Measurements from ENCODE around the gene AATK.
A peak's percentile ranks its signal among the peaks of the same experiment; 100 is the strongest.

Gene AATK

DNA sequence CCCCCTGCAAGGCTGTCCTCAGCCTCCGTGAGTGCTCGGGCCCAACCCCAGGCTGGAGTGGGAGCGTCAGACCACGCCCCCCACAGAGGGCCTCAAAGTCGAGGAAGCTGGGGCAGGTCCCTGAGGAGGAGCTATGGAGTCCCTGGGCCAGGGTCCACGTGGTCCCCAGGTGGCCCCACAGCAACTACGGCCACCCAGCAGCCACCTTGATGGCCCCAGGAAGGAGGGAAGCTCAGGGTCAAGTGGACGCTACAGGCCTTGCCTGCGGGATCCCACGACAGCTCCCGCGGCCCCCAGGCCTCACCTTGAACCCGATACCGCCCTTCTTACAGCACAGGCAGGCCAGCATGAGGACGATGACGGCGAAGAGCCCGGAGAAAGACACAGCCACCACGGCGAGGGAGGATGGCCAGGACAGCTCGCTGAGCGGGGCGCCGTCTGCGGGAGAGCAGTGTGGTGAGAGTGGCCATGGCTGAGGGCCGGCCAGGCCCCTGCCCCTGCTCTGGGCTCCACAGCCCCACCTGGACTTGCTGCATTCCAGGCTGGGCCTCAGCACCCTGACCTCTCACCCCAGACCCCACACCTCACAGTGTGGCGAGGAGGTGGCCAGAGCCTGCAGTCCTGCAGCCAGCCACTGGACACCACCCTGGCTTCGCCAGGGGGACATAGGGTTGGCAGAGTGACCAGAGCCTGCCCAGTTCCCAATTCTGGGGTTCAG is 31.8 kb downstream of the AATK start:
- no peak overlapping the region for H3K4me3 ChIP-seq (ENCODE audit: low read depth, low read length)
- no peak for DNase-seq (ENCODE audit: low read depth)

- no peak for DNase-seq (ENCODE audit: low read depth)
- H3K4me3 ChIP-seq (ENCODE audit: low read depth, low read length): no peak overlapping the region
Observed at GRCh38 chr17:81132770-81133723, 33.0 kb downstream of the AATK start.

DNA sequence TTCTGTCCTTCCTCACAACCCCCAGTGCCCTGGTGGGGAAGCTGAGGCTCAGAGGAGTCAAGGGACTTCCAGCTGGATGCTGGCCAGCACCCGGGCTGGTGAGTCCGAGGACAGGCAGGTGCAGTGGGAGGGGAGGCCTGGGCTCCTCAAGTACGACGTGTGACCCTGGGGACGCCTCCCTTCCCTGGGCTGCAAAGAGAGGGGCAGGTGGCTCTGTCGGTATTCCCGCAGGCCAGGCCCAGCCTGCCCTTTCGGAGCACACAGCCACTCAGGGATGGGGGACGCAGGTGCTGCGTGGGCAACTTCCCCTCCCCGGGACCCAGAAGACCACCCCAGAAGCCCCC is 33.9 kb downstream of the AATK start:
- no peak for DNase-seq (ENCODE audit: low read depth)
- H3K4me3 ChIP-seq (ENCODE audit: low read depth, low read length): no peak overlapping the region

GRCh38 chr17:81131486-81132196 is 34.4 kb downstream of the AATK start:
- no peak overlapping the region for H3K4me3 ChIP-seq (ENCODE audit: low read depth, low read length)
- no peak for DNase-seq (ENCODE audit: low read depth)

GRCh38 chr17:81130385-81131361 is 35.3 kb downstream of the AATK start:
- no peak overlapping the region for H3K4me3 ChIP-seq (ENCODE audit: low read depth, low read length)
- no peak for DNase-seq (ENCODE audit: low read depth)

DNA sequence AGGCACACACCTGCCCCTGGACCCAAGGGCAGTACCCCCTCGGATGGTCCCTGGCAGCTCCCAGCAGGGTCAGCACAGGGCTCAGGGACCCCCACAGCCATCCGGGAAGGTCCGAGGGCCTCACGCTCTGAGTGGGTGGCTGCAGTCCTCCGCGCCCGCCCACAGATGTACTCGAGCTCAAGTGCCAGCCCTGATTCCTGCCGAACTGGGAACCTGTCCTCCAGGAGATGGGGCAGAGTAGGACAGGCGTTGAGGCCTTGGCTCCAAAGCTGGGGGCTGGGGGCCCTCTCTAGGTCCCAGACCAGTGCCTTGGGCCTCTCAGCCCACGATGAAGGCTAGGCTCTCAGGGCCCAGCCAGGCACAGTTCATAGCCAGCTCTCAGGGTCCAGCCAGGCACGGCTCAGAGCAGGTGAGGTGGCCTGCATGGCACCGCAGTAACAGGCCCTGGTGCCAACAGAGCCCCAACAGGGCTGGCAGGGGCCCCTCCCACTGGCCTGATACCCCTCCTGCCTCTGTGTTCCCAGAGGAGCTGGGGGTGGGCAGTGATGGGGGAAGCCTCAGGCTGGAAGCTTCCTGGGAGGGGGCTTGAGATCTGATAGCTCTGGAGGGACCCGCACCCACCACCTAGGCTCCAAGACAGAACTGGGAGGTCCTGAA is 36.2 kb downstream of the AATK start:
- H3K4me3 ChIP-seq (ENCODE audit: low read depth, low read length): no peak overlapping the region
- no peak for DNase-seq (ENCODE audit: low read depth)

- H3K4me3 ChIP-seq (ENCODE audit: low read depth, low read length): no peak overlapping the region
- no peak for DNase-seq (ENCODE audit: low read depth)
Observed at GRCh38 chr17:81129289-81129688, 36.7 kb downstream of the AATK start.

DNA sequence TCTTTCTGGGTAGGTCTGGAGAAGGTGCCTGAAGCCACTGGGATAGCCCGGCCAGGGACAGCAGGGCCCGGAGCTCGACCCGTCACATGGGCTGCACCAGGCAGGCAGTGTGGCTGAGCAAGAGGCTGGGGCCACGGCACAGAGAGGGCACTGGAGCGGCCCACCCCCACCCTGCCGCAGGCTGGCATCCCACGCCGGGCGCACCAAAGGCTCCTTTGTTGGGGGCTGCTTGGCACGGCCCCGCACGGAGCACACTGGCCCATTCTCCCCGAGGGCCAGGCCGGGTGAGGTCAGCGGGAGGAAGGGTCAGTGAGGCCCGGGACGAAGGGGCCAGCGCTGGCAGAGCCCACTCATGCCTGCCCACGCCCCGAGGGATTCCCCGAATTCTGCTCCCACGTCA is 37.2 kb downstream of the AATK start:
- no peak for DNase-seq (ENCODE audit: low read depth)
- no peak overlapping the region for H3K4me3 ChIP-seq (ENCODE audit: low read depth, low read length)

DNA sequence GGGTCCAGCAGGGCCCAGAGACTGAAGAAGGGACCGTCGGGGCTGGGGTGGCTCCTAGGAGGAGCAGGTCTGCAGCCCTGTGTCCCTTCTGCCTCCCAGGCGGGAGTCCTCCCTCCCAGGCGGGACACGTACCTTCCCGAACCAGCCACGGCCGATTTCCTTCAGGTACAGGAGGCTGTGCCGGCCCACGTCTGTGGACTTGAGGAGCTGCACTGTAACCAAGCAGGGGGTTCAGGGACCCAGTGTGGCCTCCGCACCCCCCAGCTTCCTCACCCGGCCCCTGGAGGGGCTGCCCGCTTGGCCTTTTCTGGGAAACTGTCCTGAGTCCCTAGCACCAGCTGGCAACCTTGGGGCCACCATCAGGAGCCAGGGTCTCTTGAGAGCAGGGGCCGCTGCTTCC is 37.7 kb downstream of the AATK start:
- no peak for DNase-seq (ENCODE audit: low read depth)
- no peak overlapping the region for H3K4me3 ChIP-seq (ENCODE audit: low read depth, low read length)

GRCh38 chr17:81127526-81128177 is 38.4 kb downstream of the AATK start:
- H3K4me3 ChIP-seq (ENCODE audit: low read depth, low read length): no peak overlapping the region
- no peak for DNase-seq (ENCODE audit: low read depth)

DNA sequence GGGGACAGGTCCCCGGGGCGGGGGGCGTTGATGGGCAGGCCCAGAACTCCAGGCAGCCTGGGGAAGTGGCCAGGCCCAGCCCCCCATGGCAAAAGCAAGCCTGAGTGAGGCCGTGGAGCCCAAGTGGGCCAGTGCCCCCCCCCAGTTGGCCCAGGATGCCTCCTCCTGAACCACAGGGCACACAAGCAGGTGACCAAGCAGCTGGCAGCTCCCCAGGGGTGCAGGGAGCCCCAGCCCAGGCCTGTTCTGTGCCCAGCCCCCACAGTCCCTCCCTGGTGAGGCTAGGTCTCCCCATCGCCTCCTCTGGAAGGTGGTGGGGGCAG is 38.9 kb downstream of the AATK start:
- H3K4me3 ChIP-seq (ENCODE audit: low read depth, low read length): no peak overlapping the region
- no peak for DNase-seq (ENCODE audit: low read depth)

DNA sequence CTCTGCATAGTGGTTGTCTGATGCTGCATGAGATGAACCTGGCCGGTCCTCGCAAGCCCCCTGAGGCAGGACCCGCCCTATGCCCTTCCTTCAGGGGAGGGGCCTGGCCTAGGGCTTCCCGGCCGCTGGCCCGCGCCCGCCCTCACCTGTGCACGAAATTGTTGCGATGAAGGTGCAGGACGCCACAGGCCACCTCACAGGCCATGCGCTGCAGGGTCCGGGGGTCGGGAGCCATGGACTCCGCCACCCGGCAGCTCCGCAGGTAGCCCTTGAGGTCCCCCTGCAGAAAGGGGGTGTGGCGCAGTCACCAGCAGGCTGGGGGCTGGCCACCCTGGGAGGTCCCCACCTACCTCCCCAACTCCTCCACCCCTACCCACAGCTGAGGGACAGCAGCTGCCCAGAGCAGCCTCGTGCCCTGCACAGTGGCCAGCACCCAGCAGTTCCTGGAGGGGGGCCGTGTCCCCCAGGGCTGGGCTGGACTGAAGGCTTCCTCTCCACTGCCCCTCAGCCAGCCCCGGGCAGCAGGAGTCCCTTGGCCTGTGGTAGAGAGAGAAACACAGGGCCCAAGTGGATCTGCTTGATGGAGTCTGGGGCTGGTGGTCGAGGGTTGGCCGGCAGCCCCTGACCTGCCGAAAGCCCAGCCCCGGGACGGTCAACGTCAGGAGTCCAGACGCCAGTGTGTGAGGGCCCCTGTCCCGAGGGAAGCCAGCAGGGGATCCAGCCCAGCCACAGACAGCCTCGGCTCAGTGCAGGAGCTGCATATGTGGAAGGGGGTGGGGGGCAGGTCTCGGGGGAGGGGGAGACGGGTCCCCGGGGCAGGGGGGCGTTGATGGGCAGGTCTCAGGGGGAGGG is 39.5 kb downstream of the AATK start:
- DNase-seq (ENCODE audit: low read depth): no peak
- no peak overlapping the region for H3K4me3 ChIP-seq (ENCODE audit: low read depth, low read length)

DNA sequence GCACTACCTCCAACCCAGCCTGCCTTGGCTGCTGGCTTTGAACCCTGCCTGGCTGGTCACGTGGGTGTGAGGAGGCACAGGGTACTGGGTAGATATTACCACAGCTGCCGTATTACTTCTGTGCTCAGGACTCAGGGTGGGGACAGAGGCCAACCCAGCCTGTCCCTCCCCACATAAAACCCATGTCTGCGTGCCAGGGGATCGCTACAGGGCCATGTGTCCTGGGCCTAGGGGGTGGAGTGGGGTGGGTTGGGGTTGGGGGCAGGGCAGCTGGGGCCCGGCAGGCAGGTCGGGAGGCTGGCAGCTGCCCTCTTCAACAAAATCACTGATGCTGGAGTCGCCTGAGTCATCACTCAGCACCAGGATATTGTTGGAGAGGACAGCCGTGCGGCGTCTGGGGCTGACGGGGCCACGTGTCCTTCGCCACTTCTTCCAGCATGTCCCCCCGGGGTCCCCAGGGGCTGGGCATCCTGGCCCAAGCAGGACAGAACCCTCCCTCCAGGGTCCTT is 40.4 kb downstream of the AATK start:
- DNase-seq (ENCODE audit: low read depth): peak; percentile 7
- H3K4me3 ChIP-seq (ENCODE audit: low read depth, low read length): no peak overlapping the region

- no peak overlapping the region for H3K4me3 ChIP-seq (ENCODE audit: low read depth, low read length)
- DNase-seq (ENCODE audit: low read depth): no peak
Observed at GRCh38 chr17:81124377-81124776, 41.6 kb downstream of the AATK start.

GRCh38 chr17:81123052-81124048 is 42.7 kb downstream of the AATK start:
- no peak for DNase-seq (ENCODE audit: low read depth)

More at GRCh38 chr17:81123052-81124048, 42.7 kb downstream of the AATK start:
- no peak overlapping the region for H3K4me3 ChIP-seq (ENCODE audit: low read depth, low read length)
